GM21381 (cell line): ENCODE results near the gene FER.

ENCODE experiments used
- ATAC-seq: cut with Tn5 transposase; IDR thresholded peaks from one replicate; pipeline ENCODE4 v1.9.1; 2021; ENCODE audit warnings: mild to moderate bottlenecking, moderate library complexity; ENCODE audit not compliant: unreplicated experiment

The FER gene

DNA sequence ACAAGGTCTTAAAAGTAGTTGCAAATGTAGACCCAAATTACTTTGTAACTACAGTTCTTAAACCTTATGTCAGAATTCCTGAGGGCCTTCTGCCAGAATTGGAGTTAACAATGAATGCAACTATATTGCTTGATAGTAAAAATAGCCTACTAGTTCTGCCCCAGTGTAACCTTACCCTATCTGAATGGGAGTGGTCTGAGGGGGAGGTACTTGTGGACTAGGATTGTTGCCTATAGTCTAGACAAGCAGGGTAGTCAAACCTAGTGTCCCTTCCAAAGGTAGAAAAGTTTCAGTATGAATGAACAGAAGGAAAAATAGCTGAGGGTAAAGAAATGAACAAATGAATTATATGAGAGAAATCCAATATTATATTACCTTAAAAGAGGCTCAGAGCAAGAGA lies 419.9 kb downstream of the FER start:
- no peak for ATAC-seq

- ATAC-seq = no peak
These were observed 420.5 kb downstream of the FER start for GRCh38 chr5:109168151-109168550.

GRCh38 chr5:109170629-109171350 lies 423.1 kb downstream of the FER start:
- ATAC-seq = no peak

DNA sequence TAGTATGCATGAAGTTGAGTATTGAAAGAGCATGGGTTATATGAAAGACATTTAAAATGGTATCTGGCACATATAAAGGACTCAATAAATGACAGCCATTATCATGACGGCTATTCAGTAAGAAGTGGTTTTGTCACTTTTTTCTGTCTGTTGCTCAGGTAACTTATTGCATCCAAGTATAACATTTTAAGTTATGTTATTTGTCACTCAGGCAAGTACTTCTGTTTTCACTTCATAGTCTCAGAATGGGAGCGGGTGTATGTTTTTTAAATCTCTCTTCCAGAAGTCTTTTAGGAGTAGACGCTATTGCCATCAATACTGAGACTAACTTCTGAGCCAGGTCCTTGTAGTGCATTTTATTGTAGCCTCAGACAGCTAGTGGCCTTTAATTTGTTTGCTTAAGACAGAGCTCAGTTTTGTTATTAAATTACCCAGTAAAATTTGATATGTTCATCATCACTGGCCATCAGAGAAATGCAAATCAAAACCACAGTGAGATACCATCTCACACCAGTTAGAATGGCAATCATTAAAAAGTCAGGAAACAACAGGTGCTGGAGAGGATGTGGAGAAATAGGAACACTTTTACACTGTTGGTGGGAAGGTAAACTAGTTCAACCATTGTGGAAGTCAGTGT lies 423.9 kb downstream of the FER start:
- ATAC-seq = peak; percentile 75

DNA sequence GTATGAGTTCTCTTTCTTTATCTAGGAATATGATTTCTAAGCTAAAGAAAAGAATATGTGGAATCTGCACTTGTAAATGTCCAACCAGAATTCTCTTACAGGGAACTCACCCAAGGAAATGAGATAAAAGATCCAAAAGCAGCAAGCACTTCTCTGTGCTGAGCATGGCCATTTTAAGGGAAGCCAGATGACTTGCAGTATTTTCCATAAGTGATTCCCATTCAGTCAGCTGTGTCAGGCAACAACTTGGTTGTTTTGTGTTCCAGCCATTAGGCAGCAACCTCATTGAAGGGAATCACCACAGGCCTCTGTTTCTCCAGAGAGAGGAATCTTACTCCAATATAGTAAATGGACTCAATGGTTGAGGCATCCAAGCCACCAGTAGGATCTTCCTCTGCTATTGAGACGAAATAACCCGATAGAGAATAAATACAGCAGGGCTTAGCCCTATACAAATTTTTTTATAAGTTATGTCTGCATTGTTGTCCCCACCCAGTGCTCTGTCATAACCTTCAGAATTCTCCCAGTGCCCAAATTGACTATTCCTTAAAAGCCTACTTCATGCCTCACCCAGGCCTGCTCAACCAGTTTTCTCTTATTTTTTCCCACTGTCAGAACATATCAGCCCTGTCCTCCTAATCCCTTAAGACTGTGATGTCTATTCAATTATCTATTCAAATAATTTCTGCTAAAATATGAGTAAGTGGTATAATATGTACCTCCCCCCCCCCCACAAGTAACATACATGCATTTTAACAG lies 425.5 kb downstream of the FER start:
- ATAC-seq = no peak

DNA sequence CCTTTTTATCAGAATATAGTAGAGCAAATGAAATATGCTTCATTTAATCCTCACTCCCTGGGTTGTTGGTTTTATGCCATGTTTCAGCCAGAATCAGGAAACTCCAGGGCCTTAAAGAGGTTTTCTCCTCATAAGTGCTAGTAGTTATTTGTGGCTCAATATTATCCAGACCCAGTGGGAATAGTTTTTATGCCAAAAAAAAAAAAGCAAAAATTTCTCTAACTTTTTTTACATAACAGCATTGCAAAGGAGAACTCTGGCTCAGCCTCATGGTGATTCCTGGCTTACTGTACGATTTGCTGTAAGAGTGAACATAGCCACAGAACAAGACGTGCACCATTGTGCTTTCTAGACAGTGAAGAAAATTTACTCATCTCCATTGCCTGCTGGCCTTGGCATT lies 429.5 kb downstream of the FER start:
- ATAC-seq = no peak

DNA sequence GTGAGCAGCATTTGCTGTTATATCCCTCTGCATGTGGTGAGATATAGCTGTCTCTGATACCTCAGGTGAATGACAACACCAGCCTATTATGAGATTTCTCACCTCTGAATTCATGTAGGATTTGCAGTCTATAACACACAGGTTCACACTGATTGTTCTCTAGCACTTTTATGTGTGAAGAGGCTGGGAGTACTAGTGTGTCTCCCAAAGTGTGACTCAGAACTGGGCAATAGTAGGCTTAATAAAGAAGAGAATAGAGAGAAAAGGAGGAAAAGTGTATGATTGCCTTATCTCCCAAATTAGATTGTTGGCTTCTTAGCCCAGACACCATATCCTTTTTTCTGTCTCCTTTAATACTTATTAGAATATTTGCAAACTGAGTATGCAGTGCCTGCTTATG lies 430.1 kb downstream of the FER start:
- no peak for ATAC-seq

DNA sequence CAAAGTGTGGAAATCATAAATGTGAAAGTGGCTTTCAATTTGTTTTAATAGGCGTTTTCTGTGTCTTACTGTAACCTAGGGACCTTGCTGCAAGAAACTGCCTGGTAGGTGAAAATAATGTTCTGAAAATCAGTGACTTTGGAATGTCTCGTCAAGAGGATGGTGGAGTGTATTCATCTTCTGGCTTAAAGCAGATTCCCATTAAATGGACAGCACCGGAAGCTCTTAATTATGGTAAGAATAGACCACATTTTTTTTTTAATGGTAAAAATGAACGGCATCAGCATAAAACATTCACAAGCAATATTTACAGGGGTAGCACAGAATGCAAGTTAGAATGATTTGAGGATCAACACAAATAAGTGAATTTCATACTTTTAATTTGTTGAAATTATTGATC lies 433.0 kb downstream of the FER start:
- ATAC-seq = no peak

DNA sequence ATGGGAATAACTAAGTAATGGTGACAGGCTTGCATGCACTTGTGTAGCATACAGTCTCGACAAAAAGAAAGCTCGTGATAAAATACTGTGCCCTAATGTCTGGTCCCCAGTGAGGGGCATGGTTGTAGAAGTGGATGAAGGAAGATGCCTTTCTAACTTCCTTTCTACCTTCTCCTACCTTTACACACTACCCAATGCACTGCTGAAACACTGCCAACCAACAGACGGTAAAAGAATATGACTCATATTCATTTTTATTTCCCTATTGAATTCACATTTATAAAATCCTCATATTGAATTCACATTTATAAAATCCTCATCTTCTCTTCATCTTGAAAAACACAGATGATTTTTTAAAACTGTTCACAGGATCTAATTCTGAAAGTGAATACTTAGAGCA lies 439.1 kb downstream of the FER start:
- ATAC-seq = no peak

DNA sequence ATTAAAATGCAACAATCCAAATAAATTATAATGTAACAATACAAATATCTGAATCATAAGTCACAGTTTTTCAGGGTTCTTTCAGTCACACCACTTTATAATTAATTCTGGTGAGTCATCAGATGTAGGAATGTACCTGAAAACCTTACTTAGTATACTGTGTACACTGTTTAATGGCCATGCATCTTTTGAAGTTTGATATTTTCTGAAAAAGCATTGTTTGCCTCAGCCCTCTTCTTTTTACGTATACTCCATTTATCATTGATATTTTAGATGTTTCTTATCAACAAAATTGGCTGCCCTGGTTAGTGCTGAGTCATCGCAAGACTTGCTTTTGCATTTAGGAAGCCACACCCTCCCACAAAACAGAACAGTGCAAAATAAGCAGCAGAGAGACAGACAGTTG lies 443.5 kb downstream of the FER start:
- ATAC-seq = peak; percentile 45

GRCh38 chr5:109192027-109192426 lies 444.3 kb downstream of the FER start:
- no peak for ATAC-seq

DNA sequence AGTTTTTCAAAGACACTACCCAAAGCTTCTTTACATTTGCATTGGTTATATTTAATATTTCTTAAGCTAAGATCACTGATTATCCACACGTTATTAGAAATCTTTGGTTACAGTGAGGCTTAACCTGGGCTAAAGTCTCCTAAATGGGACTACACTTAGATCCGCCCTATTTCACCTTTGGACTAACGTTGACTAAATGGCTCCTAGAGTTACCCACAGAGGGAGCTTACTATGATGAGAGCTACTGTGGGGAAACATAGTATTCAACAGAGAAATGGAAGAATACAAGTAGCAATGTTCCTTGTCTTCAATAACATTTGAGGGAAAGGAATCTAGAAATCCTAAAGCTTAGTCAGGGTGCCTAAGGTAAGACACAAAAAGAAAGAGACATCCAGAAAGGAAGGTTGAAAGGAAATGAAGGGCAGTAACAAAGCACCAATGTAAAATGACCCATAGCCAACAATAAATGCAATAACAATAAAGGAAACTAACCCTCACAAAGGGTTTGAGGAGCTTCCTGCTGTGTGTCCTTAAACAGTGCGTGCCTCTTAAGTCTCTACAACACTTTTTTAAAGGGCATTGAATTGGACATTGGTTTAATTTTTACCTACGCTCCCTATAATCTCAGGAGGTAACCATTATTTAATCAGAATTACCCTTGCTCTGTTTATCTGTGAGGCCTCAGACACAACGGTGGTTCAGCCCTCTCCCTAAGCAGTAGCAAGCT lies 445.0 kb downstream of the FER start:
- ATAC-seq = no peak

DNA sequence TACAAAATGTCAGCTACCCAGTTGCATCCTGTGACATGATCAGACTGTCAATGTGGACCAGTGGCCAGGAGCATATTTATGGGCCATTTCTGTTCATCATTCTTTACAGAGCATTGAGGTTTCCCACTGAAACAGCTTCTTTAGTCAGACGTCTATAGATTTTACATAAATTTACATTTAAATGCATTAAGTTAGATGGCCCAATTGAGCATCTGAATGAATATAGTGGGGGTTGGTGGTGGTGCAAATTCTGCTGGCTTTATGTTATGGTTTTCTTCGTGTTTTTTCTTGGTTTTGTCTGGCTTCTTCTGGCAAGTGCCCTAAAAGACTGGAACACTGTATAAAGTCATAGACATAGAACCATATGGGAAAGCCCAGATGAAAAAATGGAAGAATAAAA lies 448.0 kb downstream of the FER start:
- ATAC-seq = no peak

DNA sequence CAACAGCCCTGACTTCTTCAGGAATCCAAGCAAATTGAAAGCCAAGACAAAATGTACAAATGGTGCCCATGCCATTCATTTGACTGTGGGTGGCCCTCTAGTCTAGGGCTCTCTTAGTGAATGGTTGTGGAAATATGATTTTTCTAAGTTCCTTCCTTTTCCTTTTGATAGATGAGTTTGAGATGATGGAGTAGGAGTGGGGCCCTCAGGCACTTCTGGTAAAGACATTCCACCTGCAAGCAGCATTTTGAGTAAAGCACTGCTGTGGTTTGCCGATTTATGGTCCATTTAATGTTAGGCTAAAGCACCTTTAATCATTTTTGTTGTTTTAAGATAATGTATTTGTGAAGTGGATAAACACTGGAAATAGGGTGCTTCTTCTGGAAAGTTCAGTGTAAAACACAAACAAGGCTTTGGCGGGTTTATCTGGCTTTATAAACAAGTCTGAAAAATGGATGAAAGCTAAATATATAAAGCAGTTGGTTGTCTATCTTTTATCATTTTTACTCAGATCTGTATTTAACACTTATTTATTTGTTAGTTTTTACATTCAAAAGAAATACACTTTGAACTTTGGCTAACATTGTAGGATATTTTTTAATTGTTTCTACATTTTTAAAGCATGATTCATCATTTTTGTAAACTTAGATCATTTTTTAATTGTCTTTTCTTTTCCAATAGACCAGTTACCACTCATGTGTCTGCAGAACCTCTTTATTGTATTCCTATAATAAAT lies 448.6 kb downstream of the FER start:
- ATAC-seq = no peak

DNA sequence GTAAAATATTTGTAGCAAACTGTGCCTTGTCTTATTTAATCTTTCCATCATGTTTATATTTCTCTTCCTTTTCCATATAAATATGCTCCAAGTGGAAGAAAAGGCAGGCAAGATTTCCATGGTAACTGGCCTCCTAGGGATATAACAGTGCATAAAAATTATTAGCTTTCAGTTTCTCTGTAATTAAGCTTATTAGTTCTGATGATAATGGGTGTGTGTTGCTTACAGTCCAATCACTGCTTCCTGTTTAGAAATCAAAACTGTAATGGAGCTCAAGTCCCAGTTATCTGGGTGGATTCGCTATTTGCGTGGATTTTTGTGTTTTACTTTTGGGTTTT lies 449.1 kb downstream of the FER start:
- ATAC-seq = no peak

GRCh38 chr5:109199289-109199688 lies 451.6 kb downstream of the FER start:
- ATAC-seq = no peak

DNA sequence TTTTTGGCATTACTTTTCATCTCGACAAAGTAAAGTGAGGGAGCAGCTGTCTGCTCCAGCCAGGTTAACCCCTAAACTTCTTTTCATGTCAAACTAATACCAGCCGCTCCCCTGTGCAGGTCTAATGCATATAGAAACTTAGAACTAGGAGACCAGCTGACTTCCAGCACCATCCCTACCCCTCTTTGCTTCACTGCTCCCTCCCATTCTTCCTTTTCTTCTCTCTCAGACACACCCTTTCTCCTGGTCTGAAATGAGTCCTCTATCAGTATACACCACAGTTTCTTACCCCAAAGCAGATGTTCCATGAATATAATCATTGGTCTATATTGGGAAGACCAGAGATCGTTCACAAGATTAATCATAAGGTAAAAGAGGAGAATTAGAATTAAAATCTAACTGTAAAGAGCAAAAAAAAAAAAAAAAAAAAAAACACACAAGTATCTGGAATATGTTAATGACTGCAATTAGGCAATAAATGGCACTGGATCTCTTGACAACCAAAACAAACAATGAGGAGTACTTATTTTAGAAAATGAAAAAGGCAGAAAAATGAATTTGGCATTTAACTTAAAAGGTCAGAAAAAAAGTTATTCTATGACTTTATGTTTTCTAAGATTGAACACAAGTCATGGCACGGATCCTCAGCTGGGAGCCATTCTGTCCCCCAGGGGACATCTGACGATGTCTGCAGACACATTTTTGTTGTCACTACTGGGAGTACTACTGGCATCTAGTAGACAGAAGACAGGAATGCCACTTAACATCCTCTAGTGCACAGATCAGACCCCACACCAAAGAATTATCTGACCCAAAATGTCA lies 452.3 kb downstream of the FER start:
- ATAC-seq = no peak

DNA sequence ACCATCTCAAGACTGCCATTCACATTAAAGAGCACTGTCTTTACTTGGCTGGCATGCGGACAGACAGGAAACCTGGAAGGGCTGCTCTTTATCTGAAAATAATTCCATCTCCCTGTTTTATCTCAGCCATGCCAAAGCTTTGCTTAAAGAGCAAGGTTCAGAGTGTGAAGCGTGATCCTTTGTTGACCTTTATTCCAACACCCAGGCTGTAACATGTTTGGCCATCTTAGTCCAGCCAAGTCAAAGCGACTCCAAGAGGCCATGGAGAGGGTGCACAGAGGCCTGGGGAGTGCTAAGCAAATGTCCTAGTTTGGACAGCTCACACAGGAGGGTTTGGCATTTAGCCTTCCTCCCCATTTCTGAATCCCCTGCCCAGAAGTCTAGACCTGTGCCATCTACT lies 467.3 kb downstream of the FER start:
- ATAC-seq = no peak

DNA sequence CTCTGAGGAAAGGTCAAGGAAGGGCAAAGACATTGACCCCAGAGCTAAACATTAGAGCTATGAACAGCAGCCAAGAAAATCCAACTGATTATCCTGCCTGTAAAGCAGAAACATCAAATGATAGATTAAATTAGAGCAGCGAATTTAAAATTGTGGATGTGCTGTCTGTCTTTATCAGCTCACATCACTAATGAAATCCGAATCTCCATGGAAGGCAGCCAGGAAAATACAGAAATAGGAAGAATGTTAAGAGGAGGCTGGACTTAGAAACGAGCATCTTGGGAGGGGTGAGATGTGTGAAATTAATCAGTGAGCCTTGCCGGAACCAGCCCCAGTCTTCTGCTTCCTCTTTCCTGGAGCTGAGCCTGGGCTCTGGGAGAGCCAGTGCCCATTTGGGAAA lies 471.1 kb downstream of the FER start:
- ATAC-seq = no peak

DNA sequence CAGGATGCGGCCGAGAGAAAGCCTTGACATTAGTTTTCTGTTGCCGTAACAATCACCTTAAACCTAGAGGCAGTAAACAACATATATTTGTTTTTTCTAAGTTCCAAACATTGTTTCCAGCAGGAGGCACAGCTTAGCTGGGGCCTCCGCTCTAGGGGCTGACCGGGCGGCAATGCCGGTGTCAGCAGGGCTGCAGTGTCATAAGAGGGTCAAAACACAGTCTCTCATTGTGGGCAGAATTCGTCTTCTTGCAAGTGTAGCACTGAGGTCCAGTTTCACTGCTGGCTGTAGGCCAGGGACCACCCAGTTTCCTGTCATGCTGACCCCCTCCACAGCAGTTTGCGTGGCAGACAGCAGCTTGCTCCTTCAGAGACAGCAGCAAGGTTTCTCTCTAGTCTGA lies 475.8 kb downstream of the FER start:
- ATAC-seq = no peak
